NAMALWA (cell line): ENCODE data around the gene PUM2.
"Not testable (repeated sequence)": the region's sequence is repeated elsewhere in the genome, so short reads cannot be mapped to it uniquely, and the experiment has no call there.

Source experiments
- DNase-seq: peaks from one replicate; pipeline ENCODE4 v3.0.0-alpha.2; 2015; ENCODE audit warnings: low spot score

Gene PUM2

DNA sequence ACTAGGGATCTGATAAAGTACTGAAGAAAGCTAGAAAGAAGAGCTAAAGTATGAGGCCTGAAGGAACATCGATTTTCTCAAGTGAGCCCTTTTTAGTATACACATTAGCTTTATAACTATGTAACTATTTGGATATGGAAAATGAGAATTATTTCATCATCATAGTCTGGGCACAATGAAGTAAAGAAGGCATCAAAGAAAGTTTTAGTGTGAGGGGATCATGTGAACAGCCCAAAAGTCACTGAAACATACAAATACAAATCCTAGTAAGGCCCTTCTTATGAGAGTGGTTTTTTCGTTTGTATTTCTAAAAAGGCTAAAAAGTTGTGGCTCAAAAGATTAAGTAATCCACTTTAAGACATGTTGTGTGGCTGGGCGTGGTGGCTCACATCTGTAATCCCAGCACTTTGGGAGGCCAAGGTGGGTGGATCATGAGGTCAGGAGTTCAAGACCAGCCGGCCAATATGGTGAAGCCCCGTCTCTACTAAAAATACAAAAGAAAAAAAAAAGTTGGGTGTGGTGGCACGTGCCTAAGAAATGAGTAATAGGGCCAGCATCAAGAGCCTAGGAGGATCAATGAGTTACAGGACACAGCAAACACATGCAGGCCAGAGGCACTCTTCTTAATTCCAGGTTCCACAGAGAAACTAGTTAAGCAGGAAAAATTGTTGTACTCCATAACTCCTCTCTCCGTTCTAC, 61.9 kb downstream of the PUM2 start:
- DNase-seq, result no peak

DNA sequence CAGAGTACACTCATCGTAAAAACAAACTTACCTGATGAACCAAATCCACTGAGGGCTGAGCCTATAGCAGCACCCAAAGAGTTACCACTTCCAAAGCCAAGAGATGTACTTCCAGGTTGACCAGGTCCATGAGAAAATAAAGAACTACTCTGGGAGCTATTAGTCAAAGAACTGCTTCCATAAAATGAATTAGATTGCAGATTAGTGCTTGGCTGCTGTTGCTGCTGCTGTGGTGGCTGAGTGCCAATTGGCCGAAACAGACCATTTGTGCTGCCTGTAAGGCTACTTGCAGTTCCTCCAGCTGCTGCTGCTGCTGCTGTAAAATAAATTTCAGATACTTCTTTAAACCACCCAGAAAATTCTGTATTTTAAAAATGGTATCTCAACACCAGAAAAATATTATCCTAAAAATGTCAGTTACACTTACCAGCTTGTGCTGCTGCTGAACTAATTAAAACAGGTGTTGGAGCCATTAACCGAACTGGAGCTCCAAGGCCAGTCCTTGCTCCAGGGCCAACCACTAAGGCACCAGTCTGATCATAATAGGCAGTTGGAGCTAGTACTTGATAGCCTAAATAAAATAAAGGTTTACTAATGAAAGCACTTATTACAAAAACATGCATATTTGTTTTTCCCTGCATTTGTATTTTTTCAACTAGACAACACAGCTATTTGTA, 67.6 kb downstream of the PUM2 start:
- no peak for DNase-seq

DNA sequence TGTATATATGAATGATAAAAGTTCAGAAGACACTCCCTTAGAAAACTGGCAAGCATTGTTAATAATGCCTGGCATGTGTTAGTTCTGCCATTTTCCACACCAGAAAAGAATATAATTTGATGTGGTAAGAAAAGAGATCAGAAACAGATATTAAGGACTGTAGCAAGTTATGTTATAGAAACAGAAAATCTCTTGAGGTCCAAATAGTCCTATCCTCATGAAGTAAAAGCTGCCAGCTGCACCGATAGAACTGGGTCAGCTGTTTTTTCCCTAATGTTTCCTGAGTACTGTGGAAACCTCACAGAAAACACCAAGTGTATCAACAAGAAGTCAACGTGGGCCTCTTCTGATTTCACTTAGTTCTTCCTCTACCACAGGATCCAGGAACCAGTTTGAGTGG, 68.8 kb downstream of the PUM2 start:
- no peak for DNase-seq

DNA sequence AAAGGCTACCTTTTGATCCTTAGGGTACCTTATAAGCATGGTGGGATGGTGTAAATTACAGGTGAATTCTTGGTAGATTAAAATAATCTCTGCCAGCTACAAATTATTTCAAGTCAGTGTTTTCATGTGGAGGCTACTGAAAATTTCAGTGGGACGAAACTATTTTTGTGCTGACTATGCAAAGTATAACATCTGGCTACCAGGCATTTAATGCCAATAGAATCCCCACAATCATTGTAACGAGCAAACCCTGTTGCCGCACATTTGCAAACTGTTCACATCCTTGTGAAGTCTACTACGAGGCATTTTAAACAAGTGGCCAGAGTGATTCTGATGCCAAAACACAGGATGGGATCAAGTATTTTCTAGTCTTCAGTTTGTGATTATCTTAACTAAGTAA, 77.6 kb downstream of the PUM2 start:
- DNase-seq, result no peak

DNA sequence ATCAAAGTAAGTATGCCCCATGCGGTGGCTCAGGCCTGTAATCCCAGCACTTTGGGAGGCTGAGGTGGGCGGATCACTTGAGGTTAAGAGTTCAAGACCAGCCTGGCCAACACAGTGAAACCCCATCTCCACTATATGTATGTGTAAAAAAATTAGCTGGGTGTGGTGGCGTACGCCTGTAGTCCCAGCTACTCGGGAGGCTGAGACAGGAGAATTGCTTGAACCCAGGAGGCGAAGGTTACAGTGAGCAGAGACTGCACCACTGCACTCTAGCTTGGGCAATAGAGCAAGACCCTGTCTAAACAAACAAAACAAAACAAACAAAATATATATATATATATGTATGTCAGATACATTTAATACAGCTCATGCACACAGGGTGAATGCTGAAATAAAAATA, 82.3 kb downstream of the PUM2 start:
- not testable (repeated sequence) for DNase-seq

DNA sequence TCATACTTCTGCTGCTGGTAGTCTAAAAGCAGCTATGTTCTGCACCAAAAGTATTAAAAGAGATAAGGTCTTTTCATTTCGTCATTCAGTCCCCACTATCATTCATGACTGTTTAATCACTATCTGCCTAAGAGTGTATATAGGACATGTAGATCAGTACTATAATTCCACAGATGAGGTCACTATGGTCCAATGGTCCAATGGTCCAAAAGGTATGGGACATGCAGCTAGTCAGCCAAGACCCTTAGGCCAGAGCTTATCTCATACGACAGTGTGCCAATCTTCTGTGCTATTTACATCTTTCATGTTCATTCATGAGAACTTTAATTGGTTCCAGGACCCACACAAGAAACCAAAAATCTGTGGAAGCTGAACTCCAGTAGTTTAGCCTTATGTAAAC, 83.1 kb downstream of the PUM2 start:
- no peak for DNase-seq

DNA sequence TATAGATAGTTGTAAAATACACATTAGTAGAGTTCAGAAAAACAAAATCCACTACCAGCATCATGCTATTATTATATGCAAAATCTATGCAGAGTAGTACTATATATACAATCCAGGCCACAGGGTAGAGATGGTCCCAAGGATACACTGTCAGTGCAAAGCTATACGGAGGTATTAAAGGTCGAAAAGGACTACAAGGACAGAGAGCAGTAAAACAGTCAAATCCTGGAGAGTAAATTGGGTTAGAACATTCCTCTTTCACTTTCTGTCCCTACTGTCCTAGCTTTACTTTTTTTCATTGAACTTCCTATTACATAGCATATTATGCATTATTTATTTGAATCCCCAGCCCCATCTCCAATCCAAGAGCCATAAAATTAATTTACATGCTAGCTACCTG, 86.0 kb downstream of the PUM2 start:
- DNase-seq, result no peak

DNA sequence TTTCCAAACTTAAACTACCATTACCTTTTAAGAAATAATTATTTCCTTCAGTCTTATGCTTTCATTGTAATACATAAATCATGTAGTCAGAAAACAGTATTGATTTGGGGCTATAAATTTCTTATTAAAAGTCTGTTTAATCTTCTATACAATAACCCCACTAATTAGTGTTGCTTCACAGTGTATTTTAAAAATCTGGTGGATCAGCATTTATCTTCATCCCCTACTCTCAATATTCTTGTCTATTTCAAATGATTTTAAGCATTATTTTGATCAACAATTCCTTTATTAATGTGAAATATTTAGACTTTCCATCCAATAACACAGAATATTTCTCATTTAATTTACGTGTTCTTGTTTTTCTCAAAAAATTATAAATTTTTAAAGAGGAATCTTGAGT, 93.2 kb downstream of the PUM2 start:
- no peak for DNase-seq

DNA sequence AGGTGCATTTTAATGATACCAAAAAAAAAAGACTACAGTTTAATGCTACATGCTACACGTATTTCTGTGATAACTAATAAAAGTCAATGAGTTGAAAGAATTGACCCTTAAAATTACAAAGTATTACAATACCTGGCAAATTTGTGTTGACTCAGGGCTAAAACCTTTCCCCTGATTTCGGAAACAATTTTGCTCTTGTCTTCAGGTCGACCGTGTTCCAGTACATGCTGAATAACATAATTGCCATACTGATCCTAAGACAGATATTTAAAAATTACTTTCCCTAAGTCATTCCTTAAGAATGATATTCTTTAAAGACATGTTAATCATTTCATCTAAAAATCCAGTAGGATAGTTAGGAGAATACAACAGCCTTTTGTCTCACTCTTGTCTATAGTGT, 95.9 kb downstream of the PUM2 start:
- no peak for DNase-seq

DNA sequence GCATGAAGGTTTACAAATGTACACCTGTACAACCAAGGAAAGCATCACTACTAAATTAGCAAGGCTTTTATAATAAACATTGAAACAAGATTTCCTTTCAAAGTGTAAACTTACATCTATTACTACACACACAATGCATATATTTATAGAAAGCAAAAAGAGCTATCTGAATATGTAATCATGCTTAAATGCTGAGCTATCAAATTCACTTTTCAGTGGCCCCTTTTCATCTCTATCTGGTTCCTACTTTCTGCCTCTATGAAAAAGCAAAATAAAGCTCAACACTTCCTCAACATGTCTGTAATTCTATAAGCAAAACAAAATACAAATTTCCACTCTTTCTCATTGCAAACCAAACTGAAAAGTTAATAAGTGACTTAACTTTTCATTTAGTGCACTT, 100.2 kb downstream of the PUM2 start:
- no peak for DNase-seq

DNA sequence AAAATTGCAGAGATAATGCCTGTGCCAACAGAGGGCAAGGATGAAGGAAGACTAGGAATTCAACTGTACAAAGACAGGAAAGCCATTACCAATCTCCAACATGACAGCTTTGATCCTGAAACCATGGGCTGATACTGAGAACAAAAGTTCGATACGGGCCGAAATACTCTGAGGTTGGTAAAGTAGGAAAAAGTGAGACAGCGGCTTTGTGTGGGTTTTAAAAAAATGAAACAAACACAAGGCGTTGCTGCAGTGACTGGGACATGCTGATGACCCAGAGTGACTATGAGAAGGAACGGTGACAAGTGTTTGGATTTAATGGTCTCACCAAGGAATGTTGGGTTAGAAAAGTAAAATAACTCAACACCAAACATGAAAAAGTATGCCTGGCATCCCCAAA, 101.5 kb downstream of the PUM2 start:
- no peak for DNase-seq

DNA sequence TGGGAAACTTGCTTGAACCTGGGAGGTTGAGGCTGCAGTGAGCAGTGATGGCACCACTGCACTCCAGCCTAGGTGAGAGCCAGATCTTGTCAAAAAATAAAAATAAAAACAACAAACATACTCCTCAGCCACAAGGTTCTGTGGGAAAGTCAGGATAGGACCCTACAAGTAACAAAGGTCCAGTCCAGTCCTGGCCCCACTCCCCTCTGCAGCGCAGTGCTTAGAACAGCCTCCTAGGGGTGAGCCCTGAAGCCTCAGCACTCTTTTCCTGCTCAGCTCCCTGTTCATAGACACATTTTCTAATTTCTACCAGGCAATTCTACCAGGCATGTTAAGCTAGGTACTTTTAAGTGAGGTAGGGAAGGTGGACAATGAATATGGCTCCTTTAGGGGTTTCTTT, 103.6 kb downstream of the PUM2 start:
- DNase-seq, result no peak

DNA sequence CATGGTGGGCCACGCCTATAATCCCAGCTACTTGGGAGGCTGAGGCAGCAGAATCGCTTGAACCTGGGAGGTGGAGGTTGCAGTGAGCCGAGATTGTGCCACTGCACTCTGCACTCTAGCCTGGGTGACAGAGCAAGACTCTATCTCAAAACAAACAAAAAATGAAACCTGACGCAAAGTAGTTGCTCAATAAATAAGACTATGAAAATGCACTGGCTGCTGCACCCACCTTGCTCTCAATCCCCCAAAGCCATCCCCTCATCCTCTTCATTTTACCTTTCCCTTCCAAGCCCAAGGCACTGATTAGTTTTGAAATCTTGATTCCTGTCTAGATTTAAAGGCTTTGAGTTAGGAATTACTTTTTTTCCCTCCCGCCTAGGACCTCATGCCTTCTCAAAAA, 107.0 kb downstream of the PUM2 start:
- not testable (repeated sequence) for DNase-seq

DNA sequence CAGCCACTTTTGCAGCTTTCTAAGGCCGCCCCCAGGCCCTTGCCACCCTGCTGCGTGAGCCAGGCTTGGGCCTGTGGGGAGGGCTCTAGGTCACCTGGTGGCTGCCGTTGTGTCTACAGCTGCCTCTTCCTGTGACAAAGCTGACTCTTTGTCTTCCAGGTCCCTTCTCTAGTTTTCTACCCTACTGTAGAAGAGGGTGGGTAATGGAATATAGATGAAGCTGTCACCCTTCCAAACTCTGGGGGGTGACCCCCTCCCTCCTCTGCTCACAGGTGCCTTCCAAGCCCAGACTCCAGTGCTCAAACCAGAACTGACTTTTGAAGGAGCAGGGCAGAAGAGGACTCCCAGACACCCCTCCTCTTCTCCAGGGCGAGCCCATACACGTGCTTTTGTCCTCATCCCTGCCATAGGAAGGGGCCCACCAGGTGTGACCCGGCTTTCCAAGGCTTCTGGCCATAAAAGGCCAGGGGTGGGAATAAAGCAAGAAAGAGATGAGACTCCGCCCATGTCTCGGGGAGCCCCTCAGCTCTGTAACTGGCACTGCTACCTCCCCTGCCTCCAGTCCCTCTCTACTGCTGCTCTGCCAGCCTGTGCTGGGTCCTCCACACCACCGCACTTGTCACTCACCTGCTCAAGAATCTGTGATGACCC, 107.8 kb downstream of the PUM2 start:
- peak; percentile 45 for DNase-seq

DNA sequence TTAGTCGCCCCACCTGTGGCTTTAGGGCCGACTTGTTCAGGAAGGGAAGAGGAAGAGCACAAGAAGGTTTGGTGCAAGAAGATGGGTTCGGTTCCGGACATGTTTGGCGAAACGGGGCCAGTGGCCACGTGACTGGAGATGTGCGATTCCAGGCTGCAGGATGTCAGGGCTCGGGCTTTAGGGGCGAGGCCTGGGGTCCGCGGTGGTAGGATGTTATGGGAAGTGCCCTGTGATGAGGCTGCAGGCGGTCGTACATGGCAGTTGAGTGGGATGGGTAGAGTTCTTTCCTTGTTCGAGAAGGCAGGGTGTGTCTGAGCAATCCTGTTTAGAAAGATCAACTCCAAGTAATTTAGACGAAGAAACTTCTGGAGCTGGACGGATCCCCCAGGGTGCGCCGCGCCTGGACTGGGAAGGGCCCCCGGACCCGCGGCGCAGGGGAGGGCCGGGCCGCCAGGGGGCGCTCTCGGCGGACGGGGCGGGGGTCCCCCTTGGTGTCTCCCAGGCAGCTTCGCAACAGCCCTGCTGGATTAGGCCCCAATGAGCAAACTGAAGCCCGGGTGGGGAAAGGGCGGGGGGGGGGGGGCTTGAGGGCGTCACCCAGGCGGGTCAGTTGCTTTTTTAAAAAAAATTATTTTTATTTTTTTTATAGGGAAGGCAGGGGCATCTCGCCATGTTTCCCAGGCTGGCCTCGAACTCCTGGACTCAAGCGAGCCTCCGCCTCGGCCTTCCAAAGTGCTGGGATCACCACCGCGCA, 108.5 kb downstream of the PUM2 start:
- no peak for DNase-seq

DNA sequence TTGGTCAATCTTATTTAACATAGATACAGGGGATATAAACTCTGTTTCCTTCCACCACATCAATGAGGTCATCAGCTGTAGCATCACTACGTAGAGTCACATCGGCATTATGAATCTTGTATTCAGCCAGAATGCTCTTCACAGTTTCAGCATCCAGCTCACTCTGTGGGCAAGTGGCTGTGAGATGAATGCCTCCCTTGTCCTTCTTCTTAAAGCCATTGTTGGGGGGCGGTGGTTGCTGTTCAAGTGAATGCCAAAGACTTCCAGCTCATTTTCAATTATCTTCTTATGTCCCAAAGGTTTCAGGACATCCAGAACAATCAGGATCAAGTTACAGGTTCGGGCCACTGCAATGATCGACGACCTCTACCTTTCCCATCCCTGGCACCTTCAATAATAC, 110.4 kb downstream of the PUM2 start:
- not testable (repeated sequence) for DNase-seq

DNA sequence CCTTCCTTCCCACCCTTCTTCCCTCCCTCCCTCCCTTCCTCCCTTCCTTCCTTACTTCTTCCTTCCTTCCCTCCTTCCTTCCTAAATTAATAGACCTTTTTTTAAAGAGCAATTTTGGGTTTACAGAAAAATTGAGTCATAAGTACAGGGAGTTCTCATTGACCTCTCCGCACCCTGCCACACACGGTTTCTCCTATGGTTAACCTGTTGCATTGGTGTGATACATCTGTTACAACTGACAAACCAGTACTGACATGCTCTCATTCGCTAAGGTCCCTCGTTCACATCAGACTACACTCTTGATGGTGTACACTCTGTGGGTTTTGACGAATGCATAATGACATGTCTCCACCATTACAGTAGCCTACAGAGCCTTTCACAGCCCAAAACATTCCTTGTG, 114.1 kb downstream of the PUM2 start:
- no peak for DNase-seq

DNA sequence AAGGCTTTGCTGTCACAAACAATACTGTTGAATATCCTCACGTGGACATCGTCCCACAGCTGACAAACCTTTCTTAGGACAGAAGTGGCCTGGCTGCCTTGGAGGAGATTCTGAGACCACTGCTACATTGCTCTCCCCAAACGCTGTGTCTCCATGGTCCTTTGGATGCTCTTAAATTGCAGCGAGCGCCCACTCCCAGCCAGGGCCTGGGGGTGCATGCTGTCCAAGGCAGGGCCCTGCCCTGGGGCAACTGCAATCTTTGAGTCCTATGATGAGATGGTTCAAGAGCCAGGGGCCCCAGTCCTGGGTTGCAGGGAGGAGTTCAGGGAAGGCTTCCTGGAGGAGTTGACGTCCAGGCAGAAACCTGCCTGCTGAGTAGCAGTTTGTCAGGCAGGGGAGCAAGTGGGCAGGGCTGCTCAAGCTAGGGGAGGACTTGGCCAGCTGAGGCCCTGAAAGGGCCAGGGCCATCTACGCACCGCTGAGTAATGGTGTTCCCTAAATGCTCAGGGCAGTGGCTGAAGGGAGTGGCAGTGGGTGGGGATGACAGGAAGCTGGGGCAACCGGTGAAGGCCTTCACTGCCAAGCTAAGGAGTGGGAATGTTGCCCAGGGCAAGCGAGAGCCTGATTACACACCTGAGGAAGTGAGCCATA, 114.9 kb downstream of the PUM2 start:
- no peak for DNase-seq

DNA sequence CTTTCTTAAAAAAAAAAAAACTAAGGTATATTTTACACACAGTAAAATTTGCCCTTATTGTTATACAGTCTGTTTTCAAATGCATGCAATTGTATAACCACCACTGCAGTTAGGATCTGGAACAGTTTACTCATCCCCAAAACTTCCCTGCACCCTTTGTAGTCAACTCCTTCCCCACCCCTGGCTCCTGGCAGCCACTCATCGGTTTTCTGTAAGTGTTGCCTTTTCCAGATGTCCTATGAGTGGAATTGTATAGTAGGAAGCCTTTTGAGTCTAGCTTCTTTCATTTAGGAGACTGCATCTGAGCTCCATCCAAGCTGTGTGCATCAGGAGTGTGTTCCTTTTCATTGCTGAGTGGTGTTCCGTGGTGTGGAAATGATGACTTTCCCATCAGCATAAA, 116.0 kb downstream of the PUM2 start:
- DNase-seq, result not testable (repeated sequence)

DNA sequence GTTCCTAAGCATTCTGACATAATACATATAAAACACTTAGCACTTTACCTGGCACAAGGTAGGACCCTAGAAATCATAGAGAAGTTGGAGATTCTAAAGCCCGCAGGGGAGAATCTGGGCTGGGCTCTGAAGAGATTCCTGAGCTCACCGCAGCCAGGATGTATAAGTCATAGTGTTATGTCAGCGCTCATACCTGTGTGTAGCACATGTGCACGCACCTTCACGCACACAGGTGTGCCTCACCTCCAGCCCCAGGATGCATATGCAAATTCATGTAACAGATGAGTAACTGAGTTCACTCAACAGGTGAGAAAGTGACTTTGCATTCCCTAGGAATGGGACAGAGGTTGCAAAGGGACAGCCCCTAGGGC, 117.8 kb downstream of the PUM2 start:
- no peak for DNase-seq

DNA sequence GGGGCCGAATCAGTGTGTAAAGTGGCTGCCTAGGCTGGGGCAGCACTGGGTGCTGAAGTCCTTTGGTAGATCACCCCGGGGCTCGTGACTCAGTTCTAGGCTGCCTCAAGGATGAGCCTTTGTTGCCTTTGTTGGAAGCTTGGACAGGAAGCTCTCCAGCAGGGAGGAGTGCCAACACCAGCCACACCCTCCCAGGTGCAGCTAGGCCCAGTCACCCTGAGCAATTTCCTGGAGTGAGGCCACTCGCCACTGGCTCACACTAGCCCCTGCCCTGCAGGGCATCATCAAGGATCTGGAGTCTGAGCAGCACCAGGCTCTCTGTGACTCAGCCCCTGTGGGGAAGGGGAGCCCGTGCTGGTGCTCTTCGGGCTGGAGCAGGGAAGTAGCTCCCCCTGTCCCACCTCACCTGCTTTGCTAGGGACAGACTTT, 119.0 kb downstream of the PUM2 start:
- DNase-seq, result no peak

DNA sequence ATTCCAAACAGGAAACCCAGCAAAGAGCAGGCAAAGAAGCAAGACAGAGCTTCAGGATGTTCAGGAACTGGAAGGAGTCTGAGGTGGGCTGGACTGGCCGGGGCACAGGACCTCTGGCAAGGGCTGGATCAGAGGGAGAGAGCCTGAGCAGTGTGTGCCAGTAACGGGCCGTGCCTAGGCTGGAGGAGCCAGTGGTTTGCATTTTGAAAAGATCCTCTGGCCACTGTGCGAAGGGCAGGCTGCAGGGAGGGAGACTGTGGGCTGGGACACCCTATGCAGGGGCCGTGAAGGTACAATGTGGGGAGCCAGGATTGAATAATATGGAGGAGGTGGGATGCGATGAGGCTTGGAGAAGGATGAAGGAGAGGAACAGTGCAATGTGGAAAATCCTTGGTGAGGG, 119.5 kb downstream of the PUM2 start:
- DNase-seq, result no peak

DNA sequence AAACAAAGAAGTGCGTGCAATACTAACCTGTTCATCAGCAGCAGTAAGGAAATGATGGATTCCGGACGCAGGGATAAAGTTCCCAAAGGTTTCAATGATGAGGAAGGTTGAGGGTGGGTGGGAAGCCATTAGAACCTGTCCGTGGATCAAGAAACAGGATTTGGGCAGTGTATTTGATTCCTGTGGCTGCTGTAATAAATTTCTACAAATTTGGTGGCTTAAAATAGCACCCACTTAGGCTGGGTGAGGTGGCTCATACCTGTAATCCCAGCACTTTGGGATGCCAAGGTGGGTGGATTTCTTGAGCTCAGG, 120.6 kb downstream of the PUM2 start:
- no peak for DNase-seq
